Heart right ventricle (tissue), 16 donors: Measurements from ENCODE around the gene MAN1C1. TPM values are rescaled to one million over a fixed set of nuclear protein-coding genes. Genes with fewer than 3 reads are reported as not detected.

Source experiments
- ATAC-seq, 8 donors: fragments of 200-7000 bp; cut with Tn5 transposase; one replicate each; pipeline ENCODE4 v1.9.1; 2020; ENCODE audit warnings: mild to moderate bottlenecking in 8 of 8, moderate library complexity in 8 of 8, moderate number of reproducible peaks in 1 of 8
- DNase-seq, 2 donors: peaks; one replicate each; pipeline ENCODE4 v3.0.0-alpha.2; 2020
- H3K27ac ChIP-seq, 10 donors: fragments of 200-600 bp; sonication (generic) in 2 of 10; one replicate each; pipeline versions ENCODE4 v1.5.0 to v1.8.0; 2020 to 2022; ENCODE audit warnings: mild to moderate bottlenecking in 3 of 10
- H3K27me3 ChIP-seq, 7 donors: fragments of 200-600 bp; one replicate each; pipeline ENCODE4 v1.8.0; 2021 to 2022; ENCODE audit warnings: mild to moderate bottlenecking in 2 of 7
- H3K36me3 ChIP-seq, 9 donors: fragments of 200-600 bp; sonication (generic) in 1 of 9; one replicate each; pipeline versions ENCODE4 v1.5.0 to v1.8.0; 2020 to 2022; ENCODE audit warnings: mild to moderate bottlenecking in 2 of 9
- H3K4me1 ChIP-seq, 9 donors: fragments of 200-600 bp; sonication (generic) in 1 of 9; one replicate each; pipeline versions ENCODE4 v1.5.0 to v1.8.0; 2020 to 2022; ENCODE audit warnings: mild to moderate bottlenecking in 4 of 9
- H3K4me3 ChIP-seq, 10 donors: fragments of 200-600 bp; sonication (generic) in 2 of 10; one replicate each; pipeline versions ENCODE4 v1.5.0 to v1.8.0; 2020 to 2022; ENCODE audit warnings: mild to moderate bottlenecking in 7 of 10, moderate library complexity in 2 of 10
- H3K9me3 ChIP-seq, 11 donors: fragments of 200-600 bp in 10 of 11; sonication (generic) in 2 of 11; one replicate each; pipeline versions ENCODE4 v1.5.0 to v1.8.0; 2013 to 2022; ENCODE audit warnings: mild to moderate bottlenecking in 2 of 11, control low read depth in 1 of 11, moderate library complexity in 1 of 11
- CTCF ChIP-seq, 9 donors: fragments of 200-600 bp; sonication (generic) in 2 of 9; IDR thresholded peaks; one replicate each; pipeline versions ENCODE4 v1.5.0 to v1.8.0; 2021 to 2022; ENCODE audit warnings: antibody characterized with exemption in 9 of 9, mild to moderate bottlenecking in 5 of 9, moderate library complexity in 1 of 9
- WGBS, 2 donors: extraction: QIAGEN DNeasy Blood & Tissue Kit; methylation state at CpG; one replicate each; pipeline ENCODE4 v1.1.7; 2013; ENCODE audit warnings: inconsistent platforms in 1 of 2; 5-methylcytosine and 5-hydroxymethylcytosine counted together
- intact Hi-C, 10 donors: fragments of 100-400 bp; cut with DNase I; formaldehyde crosslinking; loops; one replicate each; pipeline versions ENCODE4 v1.11.1 to v1.14.2; 2022
- polyA plus RNA-seq, 2 donors: library from polyadenylated mRNA; stranded (reverse); fragments of 200-250 nt; gene quantifications; one replicate each; pipeline ENCODE4 v1.2.3, GENCODE V29; 2013
- total RNA-seq, 10 donors: library from RNA; stranded (reverse); fragmentation: NEBNext Ultra II Directional in 3 of 10; extraction: Animal tissue kit (Norgen Biotek cat#: 25700) in 3 of 10; gene quantifications; one replicate each; pipeline versions ENCODE4 v1.2.1 to v1.2.4, GENCODE V29; 2021 to 2023
- donor health status: Arrhythmogenic right ventricular cardiomyopathy.
- donor health status: ischemic (EF 13 %, LVEDD 7.1; RV severe dilation, severe dysfunction).
- donor health status: healthy with polysubstance abuse.
- donor health status: DM: no; HTN: yes; CAD: no.
- donor health status: DM: no; HTN: no; CAD: no.
- donor health status: ischemic (EF 25% LVEDD 6.9; RV normal size, moderate dysfunction).
- donor health status: ischemic (EF 25% LVEDD 5.7; RV mildly dilated, moderate dysfunction).
- donor health status: healthy.
- donor health status: DM: yes; HTN: yes; CAD: no.
- donor health status: Ischemic cardiomyopathy.
- donor health status: ischemic (EF 35%, LVEDD 5.7; RV mildly dilated, moderate dysfunction).
- donor health status: nonischemic (EF 11% LVEDD 7.7; RV severe dilation, severe dysfunction).
- donor health status: DM: yes; HTN: yes; CAD: no.
- donor health status: PGD.
- donor health status: ischemic (EF 29% LVEDD 5.4; RV normal size, mild dysfunction).
- donor health status: nonischemic (EF 23%, LVEDD 6.1; RV moderate dilation, normal function).

The MAN1C1 gene
- total and polyA plus RNA-seq, 12 donors = 9.7 to 23.4 (median 13.4) TPM

GRCh38 chr1:25568834-25569596 is 47.6 kb upstream of the MAN1C1 start:
- H3K4me3 ChIP-seq = no peak overlapping the region
- H3K27me3 ChIP-seq = no peaks in the 10 kb centered on the region
- TF ChIP-seq CTCF (IDR thresholded peaks at IDR 0.05) = no peak
- ATAC-seq (peak in 5 of 8 donors; percentile 9 to 53 (median 29)), DNase-seq (no peak)
- peak overlapping the region in 8 of 10 donors; percentile 58 to 87 (median 78) for H3K27ac ChIP-seq
- WGBS, 2 donors = 81 to 84% methylated on average over 21 of the region's 21 CpGs
- no peaks in the 10 kb centered on the region for H3K9me3 ChIP-seq
- peaks cover 0 to 21% (median 12%) of the 10 kb centered on the region in 9 donors for H3K36me3 ChIP-seq
- peaks cover 17 to 62% (median 36%) of the 10 kb centered on the region in 9 donors for H3K4me1 ChIP-seq
- intact Hi-C loops = no loop called here

GRCh38 chr1:25569597-25570396 is 46.8 kb upstream of the MAN1C1 start:
- no peaks in the 10 kb centered on the region for H3K9me3 ChIP-seq
- WGBS, 2 donors = 86 to 88% methylated on average over 18 of the region's 18 CpGs
- intact Hi-C loops = no loop called here
- ATAC-seq (no peak), DNase-seq (no peak)
- no peak for TF ChIP-seq CTCF (IDR thresholded peaks at IDR 0.05)
- peak overlapping the region in 4 of 10 donors; percentile 0 to 87 (median 65) for H3K27ac ChIP-seq
- H3K4me1 ChIP-seq = peaks cover 17 to 62% (median 36%) of the 10 kb centered on the region in 9 donors
- H3K27me3 ChIP-seq = no peaks in the 10 kb centered on the region
- no peak overlapping the region for H3K4me3 ChIP-seq
- peaks cover 0 to 13% (median 4%) of the 10 kb centered on the region in 9 donors for H3K36me3 ChIP-seq

GRCh38 chr1:25570798-25571521 is 45.6 kb upstream of the MAN1C1 start:
- no peak for ATAC-seq

More at GRCh38 chr1:25570798-25571521, 45.6 kb upstream of the MAN1C1 start:
- peaks cover 17 to 60% (median 38%) of the 10 kb centered on the region in 9 donors for H3K4me1 ChIP-seq
- H3K4me3 ChIP-seq = no peak overlapping the region
- H3K36me3 ChIP-seq = peaks cover 0 to 4% (median 0%) of the 10 kb centered on the region in 9 donors
- 88 to 89% methylated on average over 12 of the region's 12 CpGs for WGBS, 2 donors
- TF ChIP-seq CTCF (IDR thresholded peaks at IDR 0.05) = no peak
- H3K27me3 ChIP-seq = no peaks in the 10 kb centered on the region
- no peaks in the 10 kb centered on the region for H3K9me3 ChIP-seq
- no peak overlapping the region for H3K27ac ChIP-seq
- intact Hi-C loops = no loop called here
- no peak for DNase-seq
